CD4-positive, alpha-beta T cell treated with Interleukin-21 for 1 hour (primary cell): ENCODE data around the gene UTP14C.
"Not testable (repeated sequence)": the region's sequence is repeated elsewhere in the genome, so short reads cannot be mapped to it uniquely, and the experiment has no call there.

Source experiments
- DNase-seq: peaks from one replicate; pipeline ENCODE4 v3.0.0-alpha.2; 2020

UTP14C gene

GRCh38 chr13:52003541-52003940, 20.9 kb upstream of the UTP14C start:
- DNase-seq: no peak

DNA sequence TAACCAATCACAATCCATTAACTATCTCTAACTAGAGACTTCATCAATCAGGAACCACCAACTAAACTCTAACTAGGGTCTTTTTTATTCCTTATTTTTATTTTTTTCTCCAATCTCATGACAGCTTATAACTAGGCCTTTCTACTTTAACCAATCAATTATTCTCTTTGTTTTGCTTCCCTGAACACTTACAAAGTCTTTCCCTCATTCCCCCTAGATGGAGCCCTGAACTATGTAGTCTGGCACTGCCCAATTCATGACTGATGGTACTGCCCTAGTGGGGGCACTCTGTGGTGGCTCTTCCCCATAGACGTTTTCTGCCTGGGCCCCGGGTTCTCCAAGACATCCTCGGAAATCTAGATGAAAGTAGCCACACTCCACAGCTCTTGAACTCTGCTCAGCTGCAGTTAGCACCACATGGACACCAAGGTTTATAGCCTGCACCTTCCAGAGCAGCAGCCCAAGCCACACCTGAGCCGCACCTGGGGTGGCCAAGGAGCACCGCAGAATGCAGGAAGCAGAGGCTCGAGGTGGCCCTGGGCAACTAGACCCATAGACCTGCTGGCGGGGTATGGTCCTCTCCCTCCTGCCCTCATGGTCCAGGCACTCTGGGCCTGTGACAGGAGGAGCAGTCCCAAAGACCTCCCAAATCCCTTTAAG, 19.9 kb upstream of the UTP14C start:
- no peak for DNase-seq

DNA sequence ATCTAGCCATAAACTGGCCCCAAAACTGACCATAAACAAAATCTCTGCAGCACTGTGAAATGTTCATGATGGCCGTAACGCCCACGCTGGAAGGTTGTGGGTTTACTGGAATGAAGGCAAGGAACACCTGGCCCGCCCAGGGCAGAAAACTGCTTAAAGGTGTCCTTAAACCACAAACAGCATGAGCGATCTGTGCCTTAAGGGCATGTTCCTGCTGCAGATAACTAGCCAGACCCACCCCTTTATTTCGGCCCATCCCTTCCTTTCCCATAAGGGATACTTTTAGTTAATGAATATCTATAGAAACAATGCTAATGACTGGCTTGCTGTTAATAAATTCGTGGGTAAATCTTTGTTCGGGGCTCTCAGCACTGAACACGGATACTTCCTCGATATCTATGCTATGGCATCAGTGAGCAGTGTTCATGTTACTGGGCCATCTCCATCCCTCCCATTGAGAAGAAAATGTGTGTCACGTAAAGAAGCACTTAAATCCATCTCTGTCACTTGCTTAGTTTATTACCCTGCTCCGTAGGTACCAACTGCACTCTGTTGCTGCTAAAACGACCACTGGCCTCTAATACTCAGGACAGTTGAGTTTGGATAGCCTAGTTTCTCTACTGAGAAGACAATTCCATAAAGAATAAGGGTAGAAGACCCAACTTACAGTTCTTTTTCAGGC, 18.5 kb upstream of the UTP14C start:
- DNase-seq: no peak

GRCh38 chr13:52006523-52007245, 17.8 kb upstream of the UTP14C start:
- DNase-seq: no peak

- no peak for DNase-seq
Measured at GRCh38 chr13:52009946-52010345, 14.5 kb upstream of the UTP14C start.

DNA sequence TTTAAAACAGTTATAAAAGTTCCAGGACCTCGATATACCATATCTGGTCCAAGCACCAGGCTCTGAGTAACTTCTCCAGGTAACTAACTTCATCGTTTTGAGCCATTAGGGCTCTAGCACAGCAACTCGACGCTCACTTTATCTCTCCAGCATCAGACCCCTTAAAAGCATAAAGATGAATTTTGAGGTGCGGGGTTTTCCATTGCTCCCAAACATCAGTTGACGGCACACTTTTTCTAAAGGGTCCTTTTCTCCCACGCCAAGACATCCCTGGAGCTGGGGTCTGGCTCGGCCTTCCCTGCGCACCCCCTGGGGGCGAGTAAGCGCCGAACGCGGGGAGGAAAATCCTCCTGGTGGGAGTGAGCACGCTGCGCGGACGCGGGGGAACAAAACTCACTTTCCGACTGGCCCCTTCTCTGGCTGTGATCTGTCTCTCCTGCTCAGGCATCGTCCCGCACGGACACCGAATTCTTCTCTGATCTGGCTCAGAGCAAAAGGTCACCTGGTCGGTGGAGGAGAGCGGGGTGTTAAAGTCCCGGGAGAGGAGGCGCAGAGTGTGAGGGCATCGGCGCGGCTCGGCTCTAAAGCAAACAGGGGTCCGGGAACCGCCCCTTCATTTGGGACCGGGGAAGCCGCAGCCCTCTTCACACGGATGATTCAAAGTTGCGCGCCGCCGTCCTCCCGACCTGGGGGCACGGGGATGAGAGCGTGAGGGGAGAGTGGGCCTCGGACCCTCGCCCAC, 13.4 kb upstream of the UTP14C start, which contains the start of gene ATP7B:
Gene ATP7B, minus strand, starts transcription at position 561 of the 742 bp plus-strand sequence. Its CDS starts 113 bp downstream, at position 448.
- peak; percentile 14 for DNase-seq

GRCh38 chr13:52011632-52012511, 12.6 kb upstream of the UTP14C start, which contains the start of gene ALG11:
TSS of gene ALG11 (plus strand) at chr13:52012398. CDS start at chr13:52012419, 21 bp downstream.
- peak; percentile 99 for DNase-seq

DNA sequence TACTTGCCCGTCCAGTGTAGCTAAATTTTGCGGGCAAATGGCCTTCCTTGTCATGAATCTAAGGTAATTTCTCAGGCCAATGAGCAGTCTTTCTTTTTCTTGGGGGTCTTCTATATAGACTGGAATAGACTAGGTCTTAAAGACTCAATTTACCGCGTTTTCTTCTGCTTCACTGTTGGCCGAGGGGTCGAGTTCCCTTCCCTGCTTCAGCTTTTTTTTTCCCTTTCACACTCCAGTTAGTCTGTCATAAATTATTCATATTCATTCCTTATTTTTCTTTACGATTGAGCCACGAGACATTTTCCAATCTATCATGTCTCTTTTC, 12.0 kb upstream of the UTP14C start:
- no peak for DNase-seq

DNA sequence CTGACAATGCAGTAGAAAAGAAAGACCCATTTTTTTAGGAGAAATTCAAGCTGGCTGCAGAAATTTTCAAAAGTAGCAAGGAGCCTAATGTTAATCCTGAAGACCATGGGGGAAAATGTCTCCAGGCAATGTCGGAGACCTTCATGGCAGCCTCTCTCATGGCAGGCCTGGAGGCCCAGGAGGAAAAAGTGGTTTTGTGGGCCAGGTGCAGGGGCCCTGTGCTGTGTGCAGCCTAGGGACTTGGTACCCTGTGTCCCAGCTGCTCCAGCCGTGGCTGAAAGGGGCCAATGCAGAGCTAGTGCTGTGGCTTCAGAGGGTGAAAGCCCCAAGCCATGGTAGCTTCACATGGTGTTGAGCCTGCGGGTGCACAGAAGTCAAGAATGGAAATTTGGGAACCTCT, 8.2 kb upstream of the UTP14C start:
- no peak for DNase-seq

- DNase-seq: no peak
Measured at GRCh38 chr13:52020191-52020590, 4.3 kb upstream of the UTP14C start.

DNA sequence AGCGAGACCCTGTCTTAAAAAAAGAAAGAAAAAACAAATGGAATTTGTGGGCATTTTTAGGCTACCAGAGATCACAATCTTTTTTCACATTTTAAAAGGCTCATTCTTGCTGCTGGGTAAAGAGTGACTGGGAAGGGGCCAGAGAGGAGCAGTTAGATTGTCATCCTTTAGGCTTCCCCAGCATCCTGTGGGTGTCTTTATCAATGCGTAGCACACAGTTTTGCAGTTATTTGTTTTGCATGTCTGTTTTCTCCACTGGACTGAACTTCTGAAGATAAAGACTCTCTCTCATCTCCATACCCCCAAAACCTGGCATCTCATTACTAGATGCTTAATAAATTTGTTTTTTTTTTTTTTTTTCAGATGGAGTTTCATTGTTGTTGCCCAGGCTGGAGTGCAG, 2.1 kb upstream of the UTP14C start:
- DNase-seq: no peak

- no peak for DNase-seq
Measured at GRCh38 chr13:52025475-52026245, 1.2 kb downstream of the UTP14C start.

DNA sequence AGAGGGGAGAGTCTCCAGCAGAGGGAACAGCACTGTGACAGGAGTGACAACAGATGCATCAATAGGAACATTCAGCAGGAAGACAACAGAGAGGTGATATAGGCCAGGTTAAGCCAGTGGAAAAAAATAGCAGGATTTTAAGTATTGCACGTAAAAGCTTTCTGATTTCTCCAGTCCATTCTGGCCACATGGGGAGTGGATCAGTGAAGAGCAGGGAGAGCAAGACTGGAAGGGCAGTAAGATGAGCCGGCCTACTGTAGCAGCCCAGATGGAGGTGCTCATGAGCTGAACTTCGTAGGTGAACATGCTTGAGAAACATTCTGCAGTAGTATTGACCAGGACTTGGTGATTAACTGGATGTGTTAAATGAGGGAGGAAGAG, 1.7 kb downstream of the UTP14C start:
- DNase-seq: no peak

- DNase-seq: no peak
Measured at GRCh38 chr13:52027832-52028231, 3.3 kb downstream of the UTP14C start.

DNA sequence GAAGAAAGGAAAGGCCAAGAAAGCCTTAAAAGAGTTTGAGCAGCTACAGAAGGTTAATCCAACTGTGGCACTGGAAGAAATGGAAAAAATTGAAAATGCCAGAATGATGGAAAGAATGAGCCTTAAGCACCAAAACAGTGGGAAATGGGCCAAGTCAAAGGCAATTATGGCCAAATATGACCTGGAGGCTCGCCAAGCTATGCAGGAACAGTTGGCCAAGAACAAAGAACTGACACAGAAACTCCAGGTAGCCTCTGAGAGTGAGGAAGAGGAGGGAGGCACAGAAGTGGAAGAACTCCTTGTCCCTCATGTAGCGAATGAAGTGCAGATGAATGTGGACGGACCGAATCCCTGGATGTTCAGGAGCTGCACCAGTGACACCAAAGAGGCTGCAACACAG, 5.1 kb downstream of the UTP14C start:
- no peak for DNase-seq

DNA sequence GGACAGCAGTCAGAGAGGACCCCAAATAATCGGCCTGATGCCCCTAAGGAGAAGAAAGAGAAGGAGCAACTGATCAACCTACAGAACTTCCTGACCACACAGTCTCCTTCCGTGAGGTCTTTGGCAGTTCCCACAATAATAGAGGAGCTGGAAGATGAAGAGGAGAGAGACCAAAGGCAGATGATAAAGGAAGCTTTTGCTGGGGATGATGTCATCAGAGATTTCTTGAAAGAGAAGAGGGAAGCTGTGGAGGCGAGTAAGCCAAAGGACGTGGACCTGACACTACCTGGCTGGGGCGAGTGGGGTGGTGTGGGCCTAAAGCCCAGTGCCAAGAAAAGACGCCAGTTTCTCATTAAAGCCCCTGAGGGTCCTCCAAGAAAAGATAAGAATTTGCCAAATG, 5.9 kb downstream of the UTP14C start:
- not testable (repeated sequence) for DNase-seq

DNA sequence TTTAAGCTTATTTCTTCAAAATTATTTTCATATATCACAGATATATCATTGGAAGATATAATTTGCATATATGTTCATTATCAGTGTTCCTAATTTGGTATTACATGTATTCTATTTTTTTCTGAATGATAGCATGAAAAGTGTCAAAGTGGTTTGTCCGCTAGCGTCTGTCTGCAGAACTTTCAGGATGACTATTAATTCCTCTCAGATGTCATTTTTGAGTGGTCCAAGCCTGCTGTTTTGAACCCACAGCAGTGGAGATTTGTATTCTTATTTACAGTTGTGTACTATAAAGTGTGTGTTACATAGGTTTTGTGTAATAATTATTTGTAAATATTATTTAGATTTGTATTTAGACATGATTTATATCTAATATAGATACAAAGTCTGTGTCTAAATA, 8.5 kb downstream of the UTP14C start:
- no peak for DNase-seq

DNA sequence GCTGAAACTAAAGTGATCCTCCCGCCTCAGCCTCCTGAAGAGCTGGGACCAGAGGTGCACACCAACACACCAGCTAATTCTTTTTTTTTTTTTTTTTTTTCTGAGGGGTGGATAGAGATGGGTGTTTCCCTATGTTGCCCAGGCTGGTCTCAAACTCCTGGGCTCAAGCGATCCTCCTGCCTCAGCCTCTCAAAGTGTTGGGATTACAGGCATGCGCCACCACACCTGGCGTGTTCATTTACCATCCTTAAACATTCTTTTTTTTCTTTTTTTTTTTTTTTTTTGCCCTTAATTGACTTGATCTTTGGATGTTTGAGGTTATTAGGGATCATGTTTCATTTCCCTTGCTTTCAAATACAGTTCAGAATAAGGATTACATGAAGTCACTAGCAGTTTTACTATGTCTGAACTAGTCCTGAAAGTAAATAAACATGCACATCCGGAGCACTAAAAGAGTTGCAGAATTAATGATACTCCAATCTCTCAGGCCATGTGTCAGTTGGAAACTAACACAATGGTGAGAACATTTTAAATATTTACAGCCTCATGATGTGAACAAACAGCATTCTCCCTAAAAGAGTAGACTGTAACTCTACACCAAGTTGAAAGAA, 10.2 kb downstream of the UTP14C start:
- DNase-seq: no peak

GRCh38 chr13:52036037-52036436, 11.5 kb downstream of the UTP14C start:
- DNase-seq: no peak

- DNase-seq: no peak
Measured at GRCh38 chr13:52043675-52044074, 19.2 kb downstream of the UTP14C start.

DNA sequence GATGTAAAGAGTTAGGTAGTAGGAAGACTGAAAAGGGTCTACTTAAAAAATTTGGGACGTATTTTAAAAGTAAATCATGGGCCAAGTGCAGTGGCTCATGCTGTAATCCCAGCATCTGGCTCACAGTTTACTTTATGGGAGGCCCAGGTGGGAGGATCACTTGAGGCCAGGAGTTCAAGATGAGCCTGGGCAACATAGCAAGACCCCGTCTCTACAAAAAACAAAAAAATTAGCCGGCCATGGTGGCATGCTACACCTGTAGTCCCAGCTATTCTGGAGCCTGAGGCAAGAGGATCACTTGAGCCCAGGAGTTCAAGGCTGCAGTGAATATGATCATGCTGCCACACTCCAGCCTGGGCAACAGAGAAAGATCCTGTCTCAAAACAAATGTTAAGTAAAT, 23.0 kb downstream of the UTP14C start:
- DNase-seq: no peak
